Lung (tissue), 12 donors: ENCODE data around the gene KLK13. TPM values are rescaled to one million over a fixed set of nuclear protein-coding genes. Genes with fewer than 3 reads are reported as not detected.

Source experiments
- ATAC-seq: fragments of 200-7000 bp; cut with Tn5 transposase; one replicate; pipeline ENCODE4 v1.9.1; 2020; ENCODE audit warnings: moderate number of reproducible peaks; ENCODE audit not compliant: insufficient read depth, low FRiP score
- DNase-seq, 3 donors: peaks; one replicate each; pipeline ENCODE4 v3.0.0-alpha.2; 2013 to 2017
- H3K27ac ChIP-seq, 2 donors: one replicate each; pipeline ENCODE4 v1.5.1; 2013; ENCODE audit warnings: mild to moderate bottlenecking in 2 of 2, moderate library complexity in 2 of 2, control low read depth in 1 of 2, inconsistent platforms in 1 of 2, low read depth in 1 of 2, low read length in 1 of 2
- H3K27me3 ChIP-seq, 3 donors: one replicate each; pipeline ENCODE4 v1.5.1; 2013; ENCODE audit warnings: low read length in 2 of 3; ENCODE audit not compliant: control insufficient read depth in 3 of 3, insufficient read depth in 3 of 3
- H3K36me3 ChIP-seq, 4 donors: one replicate each; pipeline ENCODE4 v1.5.1; 2013; ENCODE audit warnings: low read length in 4 of 4, mild to moderate bottlenecking in 1 of 4, moderate library complexity in 1 of 4; ENCODE audit not compliant: control insufficient read depth in 4 of 4, insufficient read depth in 4 of 4
- H3K4me1 ChIP-seq, 5 donors: one replicate each; pipeline ENCODE4 v1.5.1; 2013; ENCODE audit warnings: low read length in 5 of 5, mild to moderate bottlenecking in 2 of 5, moderate library complexity in 1 of 5; ENCODE audit not compliant: control insufficient read depth in 5 of 5, insufficient read depth in 5 of 5
- H3K4me3 ChIP-seq: one replicate; pipeline ENCODE4 v1.5.1; 2013; ENCODE audit warnings: mild to moderate bottlenecking, control low read depth, moderate library complexity
- H3K9ac ChIP-seq, 2 donors: one replicate each; pipeline ENCODE4 v1.5.1; 2013; ENCODE audit warnings: low read length in 2 of 2, control low read depth in 1 of 2; ENCODE audit not compliant: insufficient read depth in 1 of 2
- H3K9me3 ChIP-seq, 4 donors: one replicate each; pipeline ENCODE4 v1.5.1; 2013; ENCODE audit warnings: low read length in 3 of 4, mild to moderate bottlenecking in 1 of 4, moderate library complexity in 1 of 4; ENCODE audit not compliant: control insufficient read depth in 4 of 4, insufficient read depth in 3 of 4
- CTCF ChIP-seq: IDR thresholded peaks from 2 replicates; pipeline ENCODE4 v1.5.1; 2012; ENCODE audit warnings: mild to moderate bottlenecking; ENCODE audit errors: control extremely low read depth, extremely low read depth
- WGBS, 2 donors: extraction: QIAGEN DNeasy Blood & Tissue Kit; methylation state at CpG; one replicate each; pipeline ENCODE4 v1.1.7; 2013; 5-methylcytosine and 5-hydroxymethylcytosine counted together
- polyA plus RNA-seq, 2 donors: library from polyadenylated mRNA; stranded (reverse); fragments of 200-250 nt; gene quantifications; one replicate each; pipeline ENCODE4 v1.2.1, GENCODE V29; 2013
- total RNA-seq, 2 donors: library from RNA; depleted of rRNA in 1 of 2; stranded (reverse); fragments of >200 nt in 1 of 2; gene quantifications; one replicate each; pipeline ENCODE4 v1.2.1, GENCODE V29; 2014 to 2021
- donor health status: control.
- donor health status: control.
- donor health status: Bipolar disorder and iron deficiency.
- donor health status: healthy.
- donor health status: DM: yes; HTN: yes; CAD: no.

KLK13 gene
- total and polyA plus RNA-seq, 4 donors = 0.65 to 9.3 (median 3.1) TPM

GRCh38 chr19:51010066-51010795 lies 54.7 kb downstream of the KLK13 start:
- Histone ChIP-seq H3K27ac (no peak overlapping the region), H3K27me3 (peaks cover 3 to 29% (median 6%) of the 10 kb centered on the region in 3 donors), H3K9me3 (peaks cover 0 to 3% (median 0%) of the 10 kb centered on the region in 4 donors), H3K4me3 (no peak overlapping the region), H3K9ac (no peak overlapping the region), H3K36me3 (no peaks in the 10 kb centered on the region), H3K4me1 (no peaks in the 10 kb centered on the region)
- no peak for ATAC-seq
- 68 to 90% methylated on average over 4 of the region's 4 CpGs for WGBS, 2 donors
- DNase-seq = no peak
- no peak for TF ChIP-seq CTCF

GRCh38 chr19:51009061-51009891 lies 55.6 kb downstream of the KLK13 start:
- WGBS, 2 donors = 70 to 77% methylated on average over 19 of the region's 19 CpGs
- Histone ChIP-seq H3K27ac (no peak overlapping the region), H3K27me3 (peaks cover 0 to 25% (median 3%) of the 10 kb centered on the region in 3 donors), H3K4me3 (no peak overlapping the region), H3K9ac (no peak overlapping the region), H3K36me3 (no peaks in the 10 kb centered on the region), H3K4me1 (no peaks in the 10 kb centered on the region), H3K9me3 (peaks cover 0 to 3% (median 0%) of the 10 kb centered on the region in 4 donors)
- DNase-seq (no peak), ATAC-seq (no peak)
- TF ChIP-seq CTCF = no peak

- Histone ChIP-seq H3K27me3 (peaks cover 0 to 15% (median 3%) of the 10 kb centered on the region in 3 donors), H3K27ac (no peak overlapping the region), H3K9ac (no peak overlapping the region), H3K4me3 (no peak overlapping the region), H3K9me3 (peaks cover 0 to 3% (median 0%) of the 10 kb centered on the region in 4 donors), H3K4me1 (no peaks in the 10 kb centered on the region), H3K36me3 (no peaks in the 10 kb centered on the region)
- TF ChIP-seq CTCF = no peak
- WGBS, 2 donors = 82 to 91% methylated on average over 3 of the region's 3 CpGs
- ATAC-seq (no peak), DNase-seq (no peak)
These were observed 57.4 kb downstream of the KLK13 start for GRCh38 chr19:51007488-51007887.
